ENCODE measurements around the gene ACTR10.

Gene ACTR10

DNA sequence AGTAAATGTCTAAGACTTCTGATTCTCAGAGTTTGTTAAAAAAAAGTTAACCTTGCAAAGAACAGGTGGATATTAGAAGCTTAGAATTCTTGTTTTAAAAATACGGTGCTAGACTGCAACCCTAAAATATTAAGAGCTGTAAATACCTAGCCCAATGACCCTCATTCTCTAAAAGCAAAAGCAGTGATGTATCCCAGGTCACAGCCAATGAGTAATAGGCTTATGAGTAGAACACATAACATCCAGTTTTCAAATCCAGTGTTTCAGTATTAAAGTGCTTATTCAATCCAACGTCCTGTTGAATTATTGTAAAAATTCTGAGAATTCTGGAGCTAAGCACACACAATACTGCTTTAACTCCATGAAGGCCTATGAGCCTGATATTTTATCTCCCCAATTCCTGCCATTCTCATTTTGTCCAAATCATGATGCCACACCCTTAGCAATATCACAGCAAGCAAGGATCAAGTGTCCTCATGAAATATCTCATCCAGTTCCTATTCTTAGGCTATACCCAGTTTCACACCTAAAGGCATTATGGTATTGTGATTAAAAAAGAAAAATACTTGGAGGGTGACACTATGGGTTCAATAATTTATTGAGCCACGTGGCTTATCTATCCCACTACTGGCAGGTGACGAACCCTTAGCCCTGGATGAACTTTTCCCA lies 83.1 kb downstream of the ACTR10 start:
- no peak for DNase-seq

GRCh38 chr14:58283730-58284129 lies 83.8 kb downstream of the ACTR10 start:
- no peak for DNase-seq

DNA sequence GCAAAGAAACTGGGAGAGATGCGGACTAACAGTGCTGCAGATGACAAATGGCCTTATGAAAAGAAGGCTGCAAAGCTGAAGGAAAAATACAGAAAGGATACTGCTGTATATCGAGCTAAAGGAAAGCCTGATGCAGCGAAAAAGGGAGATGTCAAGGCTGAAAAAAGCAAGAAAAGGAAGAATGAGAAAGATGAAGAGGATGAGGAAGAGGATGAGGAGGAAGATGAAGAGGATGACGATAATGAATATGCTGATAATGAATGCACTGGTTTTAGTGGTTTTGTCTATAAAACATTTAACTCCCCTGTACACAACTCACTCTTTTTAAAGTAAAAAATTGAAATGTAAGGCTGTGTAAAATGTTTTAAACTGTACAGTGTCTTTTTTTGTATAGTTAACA lies 85.2 kb downstream of the ACTR10 start:
- no peak for DNase-seq

All from fibroblast of upper back skin (primary cell).